ENCODE data around the gene VCL. TPM values are rescaled to one million over a fixed set of nuclear protein-coding genes. Genes with fewer than 3 reads are reported as not detected.

Gene VCL
- total RNA-seq, 4 donors from 2014 or later: 99.2 to 120 (median 106) TPM

- no peak for DNase-seq (ENCODE audit: low spot score in 2 of 2)
- no peaks in the 10 kb centered on the region for H3K27me3 ChIP-seq
- 46 to 49% methylated on average over 5 of the region's 5 CpGs for WGBS, 2 donors
- H3K4me1 ChIP-seq: peaks cover 0 to 75% (median 2%) of the 10 kb centered on the region in 4 donors
- no peak overlapping the region for H3K27ac ChIP-seq
- TF ChIP-seq POLR2A (IDR thresholded peaks at IDR 0.05) (no peak), EP300 (IDR thresholded peaks at IDR 0.05) (no peak), CTCF (IDR thresholded peaks at IDR 0.05) (no peak)
- no peaks in the 10 kb centered on the region for H3K36me3 ChIP-seq
- no peaks in the 10 kb centered on the region for H3K9me3 ChIP-seq
- no peak overlapping the region for H3K4me3 ChIP-seq
Measured at GRCh38 chr10:74022926-74023629, 25.2 kb downstream of the VCL start.

GRCh38 chr10:74024600-74024999 is 26.7 kb downstream of the VCL start:
- H3K9me3 ChIP-seq: no peaks in the 10 kb centered on the region
- no peak for DNase-seq (ENCODE audit: low spot score in 2 of 2)
- H3K27me3 ChIP-seq: no peaks in the 10 kb centered on the region
- H3K27ac ChIP-seq: no peak overlapping the region
- no peak overlapping the region for H3K4me3 ChIP-seq
- H3K36me3 ChIP-seq: no peaks in the 10 kb centered on the region
- no peak for TF ChIP-seq EP300 (IDR thresholded peaks at IDR 0.05)
- H3K4me1 ChIP-seq: peaks cover 0 to 76% (median 4%) of the 10 kb centered on the region in 4 donors

GRCh38 chr10:74025380-74025978 is 27.6 kb downstream of the VCL start:
- 57 to 65% methylated on average over 5 of the region's 5 CpGs for WGBS, 2 donors
- Histone ChIP-seq H3K27me3 (no peaks in the 10 kb centered on the region), H3K9me3 (no peaks in the 10 kb centered on the region), H3K27ac (no peak overlapping the region), H3K4me1 (peaks cover 0 to 83% (median 10%) of the 10 kb centered on the region in 4 donors), H3K4me3 (no peak overlapping the region), H3K36me3 (no peaks in the 10 kb centered on the region)
- DNase-seq (ENCODE audit: low spot score in 2 of 2): no peak
- no peak for TF ChIP-seq POLR2A (IDR thresholded peaks at IDR 0.05)
- TF ChIP-seq EP300 (IDR thresholded peaks at IDR 0.05): no peak
- no peak for TF ChIP-seq CTCF (IDR thresholded peaks at IDR 0.05)

DNA sequence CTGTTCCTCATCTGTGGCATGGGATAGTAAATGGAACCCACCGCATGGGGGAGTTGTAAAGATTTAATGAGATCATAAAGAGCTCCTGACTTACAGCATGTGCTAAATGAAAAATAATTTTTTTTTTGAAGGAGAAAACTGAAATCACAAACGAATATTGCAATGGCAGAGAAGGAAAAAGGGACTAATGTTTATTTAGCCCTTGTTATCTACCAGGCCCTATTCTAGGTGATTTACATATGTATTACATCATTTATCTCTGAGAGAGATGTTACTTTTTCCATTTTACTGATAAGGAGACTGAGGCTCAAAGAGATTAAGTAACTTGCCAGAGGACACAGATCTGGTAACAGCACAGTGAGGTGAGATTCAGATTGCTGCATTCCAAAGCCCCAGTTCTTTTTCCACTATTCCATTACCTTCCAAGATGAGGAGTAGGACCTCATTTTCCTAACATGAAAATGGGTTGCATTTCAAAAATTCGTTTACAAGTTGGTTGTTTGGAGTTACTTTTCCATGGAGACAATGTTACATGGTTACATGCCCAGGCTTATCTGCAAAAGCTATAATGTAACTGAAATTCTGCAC is 28.6 kb downstream of the VCL start:
- no peaks in the 10 kb centered on the region for H3K9me3 ChIP-seq
- 40 to 45% methylated on average over 3 of the region's 3 CpGs for WGBS, 2 donors
- H3K4me3 ChIP-seq: no peak overlapping the region
- H3K27ac ChIP-seq: no peak overlapping the region
- H3K4me1 ChIP-seq: peaks cover 0 to 83% (median 15%) of the 10 kb centered on the region in 4 donors
- no peaks in the 10 kb centered on the region for H3K36me3 ChIP-seq
- TF ChIP-seq CTCF (IDR thresholded peaks at IDR 0.05) (no peak), POLR2A (IDR thresholded peaks at IDR 0.05) (no peak), EP300 (IDR thresholded peaks at IDR 0.05) (no peak)
- no peaks in the 10 kb centered on the region for H3K27me3 ChIP-seq
- no peak for DNase-seq (ENCODE audit: low spot score in 2 of 2)

DNA sequence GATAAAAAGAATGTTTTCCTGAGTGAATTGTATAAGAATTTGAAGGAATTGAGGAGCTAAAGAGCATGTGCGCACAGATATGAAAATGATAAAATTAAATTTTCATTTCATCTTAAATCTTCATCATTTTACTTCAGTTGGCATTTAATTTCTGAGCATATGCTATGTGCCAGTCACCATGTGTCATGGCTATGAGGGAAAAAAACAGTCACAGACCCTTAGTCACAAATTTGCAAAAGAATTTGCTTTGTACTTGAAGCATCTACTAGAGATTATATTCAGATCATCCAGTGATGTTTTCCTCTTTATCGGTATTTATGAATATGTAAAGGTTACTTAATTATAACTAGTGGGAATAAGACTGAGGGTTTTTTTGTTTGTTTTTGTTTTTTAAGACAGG is 29.8 kb downstream of the VCL start:
- Histone ChIP-seq H3K36me3 (no peaks in the 10 kb centered on the region), H3K4me1 (peaks cover 0 to 79% (median 15%) of the 10 kb centered on the region in 4 donors), H3K27ac (no peak overlapping the region), H3K27me3 (no peaks in the 10 kb centered on the region), H3K9me3 (no peaks in the 10 kb centered on the region), H3K4me3 (no peak overlapping the region)
- TF ChIP-seq CTCF (IDR thresholded peaks at IDR 0.05): no peak
- no peak for TF ChIP-seq POLR2A (IDR thresholded peaks at IDR 0.05)
- TF ChIP-seq EP300 (IDR thresholded peaks at IDR 0.05): no peak
- no peak for DNase-seq (ENCODE audit: low spot score in 2 of 2)
- WGBS, 2 donors: 82 to 83% methylated on average over 2 of the region's 2 CpGs
